ENCODE data around the gene SERGEF.

The SERGEF gene

DNA sequence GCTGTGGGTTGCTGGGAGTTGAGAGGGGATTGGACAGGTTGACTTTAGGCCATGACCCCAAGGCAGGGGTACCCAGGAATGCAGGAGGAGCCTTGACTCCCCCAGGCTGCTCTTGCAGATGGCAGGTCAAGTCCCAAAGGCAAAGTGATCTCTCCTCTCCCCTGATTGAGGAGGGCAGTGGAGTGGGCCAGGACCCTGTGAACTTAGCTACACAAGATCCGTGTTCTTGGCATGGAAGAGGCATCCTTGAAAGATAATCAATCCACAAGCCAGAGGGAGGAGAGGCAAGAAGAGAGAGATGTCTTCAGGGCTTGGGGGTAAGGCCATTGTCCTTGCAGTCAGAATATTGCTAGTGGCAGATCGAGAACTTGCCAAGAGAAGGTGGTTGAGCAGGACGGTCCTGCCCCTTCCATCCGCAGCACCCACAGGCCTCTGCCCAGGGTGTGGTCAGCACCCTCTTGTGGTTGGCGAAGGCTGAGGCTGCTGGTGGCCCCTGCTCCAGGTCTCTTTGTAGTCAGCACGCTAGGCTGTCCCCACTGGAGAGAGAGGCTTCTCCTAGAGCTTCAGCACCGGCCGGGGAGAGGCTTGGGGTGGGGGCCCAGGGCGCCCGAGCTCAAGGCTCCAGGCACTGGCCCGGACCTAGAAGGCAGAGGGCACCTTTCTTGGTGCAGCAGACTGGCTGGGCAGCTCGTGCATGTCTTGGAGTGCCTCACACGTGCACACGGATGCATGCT, 232.8 kb downstream of the SERGEF start:
- DNase-seq = no peak

DNA sequence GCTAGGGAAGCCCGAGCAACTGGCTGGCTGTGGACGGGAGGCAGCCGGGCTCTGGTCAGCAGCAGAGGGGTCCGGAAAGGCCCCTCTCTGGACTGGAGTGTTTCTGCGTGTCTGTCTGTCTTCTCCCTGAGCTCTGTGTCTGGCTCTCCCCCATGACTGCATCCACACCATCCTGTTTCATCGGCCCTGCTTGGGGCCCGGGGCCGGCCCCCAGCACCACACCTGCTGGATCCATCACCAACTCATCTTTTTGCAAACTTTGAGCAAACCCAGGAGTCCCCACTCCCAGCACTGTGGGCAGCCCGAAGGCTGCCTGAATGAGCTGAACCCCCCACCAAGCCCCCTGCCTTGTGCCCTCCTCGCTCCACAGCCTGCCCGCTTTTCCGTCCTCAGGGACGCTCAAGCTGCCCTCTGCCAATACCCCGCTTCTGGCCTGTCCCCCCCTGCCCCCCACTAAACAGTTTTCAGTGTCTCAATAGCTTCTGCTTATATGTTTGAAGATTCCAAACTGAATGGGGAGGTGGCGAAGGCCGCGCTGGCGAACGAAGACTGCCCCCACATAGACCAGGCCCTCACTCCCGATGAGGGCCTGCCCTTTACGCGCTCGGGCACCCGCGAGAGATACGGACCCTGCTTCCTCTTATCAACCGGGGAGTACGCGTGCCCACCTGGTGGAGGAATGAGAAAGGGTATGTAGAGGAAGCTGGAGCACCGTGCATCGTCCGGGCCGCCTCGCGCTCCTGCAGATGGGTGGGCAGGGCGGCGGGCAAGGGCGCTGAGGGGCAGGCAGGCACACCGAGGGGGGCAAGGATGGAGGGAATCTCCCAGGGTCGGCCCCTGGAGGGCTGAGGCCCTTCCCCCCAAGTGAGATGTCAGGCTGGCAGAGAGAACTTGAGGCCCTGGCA, 233.6 kb downstream of the SERGEF start:
- no peak for DNase-seq

DNA sequence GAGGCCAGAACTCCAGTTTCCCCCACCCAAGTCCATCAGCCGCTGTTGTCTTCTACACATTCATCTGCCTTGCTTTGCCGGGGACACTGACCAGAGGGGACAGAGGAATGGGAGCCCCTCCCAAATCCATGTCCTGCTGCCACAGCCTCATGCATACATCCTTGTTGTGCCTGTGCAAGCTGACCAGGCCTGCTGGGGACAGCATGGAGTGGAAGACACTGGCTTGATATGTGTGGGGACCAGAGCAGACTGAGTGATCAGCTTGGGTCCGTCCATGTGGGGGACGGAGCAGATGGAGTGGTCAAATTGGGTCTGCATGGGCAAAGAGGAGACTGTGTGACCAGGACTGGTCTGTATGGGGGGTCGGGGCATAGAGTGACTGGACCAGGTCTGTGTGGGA, 234.5 kb downstream of the SERGEF start:
- no peak for DNase-seq

DNA sequence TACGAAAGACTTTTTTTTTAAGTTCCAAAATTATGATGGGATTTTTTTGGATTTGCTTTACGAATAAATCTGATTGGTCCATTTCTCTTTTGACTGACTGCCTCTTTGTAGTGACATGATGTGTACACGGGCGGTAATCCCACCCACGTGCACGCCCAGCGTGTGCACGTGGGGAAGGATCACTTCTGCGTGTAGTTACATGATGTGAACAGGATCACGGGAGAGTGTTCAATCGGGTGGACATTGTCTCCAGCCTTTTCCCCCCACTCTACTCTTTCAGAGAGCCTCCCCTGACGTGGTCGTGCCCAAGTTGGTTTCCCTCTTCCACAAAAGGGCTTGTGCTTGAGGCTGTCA, 235.1 kb downstream of the SERGEF start:
- no peak for DNase-seq

DNA sequence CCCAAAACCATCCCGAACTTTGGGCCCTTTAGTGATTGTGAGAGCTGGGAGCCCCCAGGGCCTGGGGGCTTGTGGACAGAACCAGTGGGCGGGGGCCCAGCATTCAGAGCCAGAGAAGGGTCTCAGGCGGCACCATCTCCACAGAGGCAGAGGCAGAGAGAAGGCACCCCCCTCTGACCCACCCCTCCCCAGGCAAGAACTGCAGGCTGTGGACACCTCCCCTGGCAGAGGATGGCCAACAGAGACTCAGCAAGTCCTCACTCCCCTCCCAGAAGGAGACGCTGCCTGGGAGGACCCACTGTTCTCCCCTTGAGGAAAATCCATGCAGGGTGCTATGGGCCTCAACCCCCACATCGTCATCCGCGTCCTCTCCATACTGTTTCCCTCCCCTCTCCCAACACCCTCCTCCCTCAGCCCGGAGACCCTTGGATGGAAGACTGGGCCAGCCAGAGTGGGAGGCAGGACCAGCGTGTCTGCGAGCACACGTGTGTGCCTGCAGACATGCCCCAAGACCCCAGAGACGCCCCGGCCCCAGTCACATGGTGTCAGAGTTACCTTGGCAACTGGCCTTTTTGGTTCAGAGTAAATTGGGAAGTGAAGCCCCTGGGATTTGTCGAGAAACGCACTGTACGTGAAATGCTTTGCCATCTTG, 235.6 kb downstream of the SERGEF start:
- DNase-seq = no peak

DNA sequence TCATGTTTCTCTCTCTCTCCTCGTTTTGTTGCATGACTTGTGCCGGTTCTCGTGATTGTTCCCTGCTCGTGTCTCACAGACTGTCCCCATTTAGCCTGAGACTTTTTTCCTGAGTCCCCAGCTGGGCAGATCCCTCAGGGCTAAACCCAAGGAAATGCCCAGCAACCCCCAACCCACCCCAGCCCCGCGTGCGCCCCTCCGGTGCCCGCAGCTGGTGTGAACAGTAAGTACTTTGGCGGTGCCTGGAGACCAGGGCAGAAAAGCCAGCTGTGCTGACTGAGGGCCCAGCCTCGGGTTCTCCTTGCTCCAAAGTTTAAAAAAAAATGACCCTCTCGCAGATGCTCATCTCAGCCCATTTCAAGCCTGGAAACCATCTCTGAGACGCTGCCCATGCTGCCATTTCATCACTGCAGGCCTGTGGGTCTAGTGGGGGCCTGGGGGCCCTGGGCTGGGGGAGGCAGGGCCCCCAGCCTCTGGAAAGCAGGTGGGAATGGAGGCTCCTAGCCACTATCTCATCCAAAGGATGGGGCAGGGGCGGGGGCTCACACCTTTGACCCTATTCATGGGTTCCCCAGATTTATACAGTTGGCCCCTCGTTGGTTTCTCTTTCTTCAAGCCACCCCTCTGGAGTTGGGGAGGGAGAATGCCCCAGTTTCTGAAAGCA, 236.5 kb downstream of the SERGEF start:
- DNase-seq = no peak

DNA sequence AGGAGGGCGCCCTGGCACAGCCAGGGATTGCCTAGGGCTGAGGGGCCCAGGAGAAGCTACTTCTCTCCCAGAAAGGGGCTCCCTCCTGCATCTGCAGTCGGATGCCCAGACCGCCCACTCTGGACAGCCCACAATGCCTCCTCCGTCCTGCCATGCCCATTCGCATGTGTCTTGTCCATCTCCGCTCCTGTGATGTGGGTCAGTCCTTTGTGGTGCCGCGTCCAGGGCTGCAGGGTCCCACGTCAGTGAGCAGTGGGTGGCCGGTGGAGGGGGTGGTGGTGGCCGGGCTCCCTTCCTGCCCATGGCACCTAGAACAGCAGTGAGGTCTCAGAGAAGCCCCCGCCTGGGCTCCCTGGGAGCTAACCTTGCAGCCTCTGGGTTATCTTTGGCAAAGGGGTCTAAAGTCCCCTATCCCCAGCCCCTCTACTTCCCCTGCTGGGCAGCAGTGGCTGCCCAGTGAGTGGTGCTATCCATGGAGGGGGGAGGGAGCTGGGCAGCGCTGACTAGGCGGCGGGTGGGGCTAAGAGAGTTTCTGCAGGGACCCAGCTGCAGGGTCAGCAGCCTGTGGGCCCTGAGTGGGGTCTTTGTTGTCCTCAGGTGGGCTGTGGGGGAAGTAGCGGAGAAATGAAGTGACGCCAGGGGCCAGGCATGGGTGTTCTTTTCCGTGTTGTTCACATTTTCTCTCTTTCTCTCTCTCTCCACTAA, 237.2 kb downstream of the SERGEF start:
- no peak for DNase-seq

DNA sequence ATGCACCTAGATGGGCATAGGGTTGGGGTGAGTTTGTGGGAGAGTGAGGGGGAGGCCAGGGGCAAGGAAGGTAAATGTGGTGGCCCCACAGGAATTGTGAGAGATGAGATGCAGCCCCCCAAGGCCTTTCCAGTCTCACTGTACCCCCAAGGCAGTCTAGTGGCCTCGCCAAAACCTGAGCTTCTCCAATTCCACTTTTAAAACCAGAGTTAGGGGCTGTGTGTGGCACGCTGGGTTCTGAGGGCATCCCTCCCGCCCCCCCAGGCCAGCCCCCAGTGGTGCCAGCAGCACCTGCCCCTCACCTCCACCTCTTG, 237.9 kb downstream of the SERGEF start:
- no peak for DNase-seq

DNA sequence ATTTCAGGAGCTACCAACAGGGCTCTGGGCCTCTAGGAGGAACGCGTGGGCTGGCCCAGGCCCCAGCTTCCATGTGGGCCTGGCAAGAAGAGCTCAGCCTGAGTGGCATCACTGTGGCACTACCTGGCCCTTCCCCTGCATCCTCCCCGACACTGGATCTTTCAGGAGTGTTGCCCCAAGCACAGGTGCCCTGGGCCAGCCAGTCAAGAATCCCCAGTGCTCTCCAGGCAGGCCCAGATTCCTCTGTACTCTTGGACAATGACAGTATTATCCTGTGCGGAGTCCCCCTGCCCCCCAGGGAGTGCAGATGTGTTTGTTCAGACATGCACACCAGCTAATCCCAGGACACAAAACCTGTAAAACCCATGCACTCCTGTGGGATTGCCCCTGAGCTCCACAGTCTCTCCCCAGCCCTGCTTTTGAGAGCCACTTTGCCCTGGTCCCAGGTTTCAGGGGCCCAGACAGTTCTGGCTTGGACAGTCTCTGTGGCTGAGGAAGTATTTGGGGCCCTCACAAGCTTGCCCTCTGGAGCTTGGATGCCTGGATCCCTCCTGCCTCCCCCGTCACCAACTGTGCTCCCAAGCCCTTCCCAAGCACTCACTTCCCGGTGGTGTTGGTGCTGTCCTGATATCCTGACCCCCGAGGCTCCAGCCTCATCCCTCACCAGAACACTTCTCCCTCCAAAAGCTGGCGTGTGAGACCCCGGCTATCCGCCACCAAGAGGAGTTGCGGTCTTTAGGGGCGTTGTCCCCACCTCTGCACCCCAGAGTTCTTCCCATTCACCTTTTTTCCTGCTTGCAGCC, 238.4 kb downstream of the SERGEF start:
- DNase-seq = no peak

DNA sequence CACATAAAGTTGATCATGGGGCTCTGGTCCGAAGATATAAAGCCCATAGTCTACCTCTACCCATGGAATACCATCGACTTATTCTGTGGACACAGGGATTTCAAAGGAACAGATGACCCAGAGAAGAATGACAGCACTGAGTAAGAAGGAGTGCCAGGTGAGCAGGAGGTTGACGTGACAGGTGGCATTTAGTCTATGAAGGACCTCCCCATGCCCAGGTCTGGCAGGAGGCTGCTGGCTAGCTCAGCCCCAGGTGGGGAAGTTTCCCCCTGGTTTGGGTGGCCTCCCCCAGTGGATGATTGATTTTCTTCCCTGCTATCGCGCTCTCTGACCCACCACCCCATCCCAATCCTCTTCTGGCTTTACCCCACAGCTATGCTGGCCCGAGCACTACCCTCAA, 239.2 kb downstream of the SERGEF start:
- DNase-seq = no peak

DNA sequence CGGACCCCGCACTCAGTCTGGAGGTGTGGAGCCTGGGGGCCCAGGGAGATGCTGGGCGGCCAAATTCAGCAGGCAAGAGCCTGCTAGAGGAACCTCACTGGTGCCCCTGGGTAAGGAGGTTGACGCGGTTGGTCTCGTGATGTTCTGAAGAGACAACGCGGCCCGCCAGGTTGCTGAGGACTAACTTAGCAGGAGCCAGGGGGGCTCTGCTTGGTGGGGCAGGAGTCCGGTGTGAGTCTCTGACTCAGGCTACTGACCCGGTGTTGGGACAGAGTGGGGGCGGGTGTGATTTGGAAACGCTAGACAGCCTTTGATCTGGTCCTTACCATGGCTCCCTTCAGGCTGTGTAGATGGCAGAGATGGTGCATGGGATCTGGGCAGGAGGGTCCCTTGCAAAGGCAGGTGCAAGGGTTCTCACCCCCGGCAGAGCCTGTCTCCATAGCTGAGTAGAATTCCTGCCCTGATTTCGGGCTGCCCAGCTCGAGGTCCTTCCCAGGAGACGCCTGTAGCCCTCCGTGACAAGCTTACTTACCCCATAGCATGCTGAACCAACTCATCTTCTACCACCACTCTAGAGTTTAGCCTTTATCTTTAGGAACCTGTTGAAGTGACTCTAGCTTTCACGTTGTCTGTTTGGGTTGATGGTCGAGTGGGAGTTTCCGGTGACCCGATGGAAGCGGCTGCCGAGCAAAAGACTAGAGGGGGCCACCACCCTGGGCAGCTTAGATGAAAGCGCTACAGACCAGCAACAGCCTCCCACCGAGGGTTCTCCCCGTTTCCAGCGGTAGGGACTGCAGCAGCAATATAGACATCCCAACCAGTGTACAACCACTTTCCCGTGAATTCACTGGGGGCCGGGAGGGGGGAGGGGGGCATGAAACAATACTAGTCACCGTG, 239.9 kb downstream of the SERGEF start:
- no peak for DNase-seq

DNA sequence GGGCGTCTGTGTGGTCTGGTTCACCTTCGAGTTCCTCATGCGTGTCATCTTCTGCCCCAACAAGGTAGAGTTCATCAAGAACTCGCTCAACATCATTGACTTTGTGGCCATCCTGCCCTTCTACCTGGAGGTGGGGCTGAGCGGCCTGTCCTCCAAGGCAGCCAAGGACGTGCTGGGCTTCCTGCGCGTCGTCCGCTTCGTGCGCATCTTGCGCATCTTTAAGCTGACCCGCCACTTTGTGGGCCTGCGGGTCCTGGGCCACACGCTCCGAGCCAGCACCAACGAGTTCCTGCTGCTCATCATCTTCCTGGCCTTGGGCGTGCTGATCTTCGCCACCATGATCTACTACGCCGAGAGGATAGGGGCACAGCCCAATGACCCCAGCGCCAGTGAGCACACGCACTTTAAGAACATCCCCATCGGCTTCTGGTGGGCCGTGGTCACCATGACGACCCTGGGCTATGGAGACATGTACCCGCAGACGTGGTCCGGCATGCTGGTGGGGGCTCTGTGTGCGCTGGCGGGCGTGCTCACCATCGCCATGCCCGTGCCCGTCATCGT, 240.9 kb downstream of the SERGEF start:
- DNase-seq = no peak

DNA sequence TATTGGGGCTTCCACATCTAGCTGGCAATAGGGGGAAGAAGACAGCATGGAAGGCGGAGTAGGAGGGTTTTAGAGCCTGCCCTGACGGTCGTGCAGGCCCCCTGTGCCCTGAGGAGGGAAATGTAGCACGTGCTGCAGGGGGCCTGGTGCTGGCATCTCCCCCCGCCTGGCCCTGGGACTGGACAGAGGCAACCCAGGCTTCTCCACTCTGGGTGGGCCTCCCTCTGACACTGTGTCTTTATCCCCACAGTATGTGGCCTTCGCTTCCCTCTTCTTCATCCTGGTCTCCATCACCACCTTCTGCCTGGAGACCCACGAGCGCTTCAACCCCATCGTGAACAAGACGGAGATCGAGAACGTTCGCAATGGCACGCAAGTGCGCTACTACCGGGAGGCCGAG, 241.4 kb downstream of the SERGEF start:
- no peak for DNase-seq

DNA sequence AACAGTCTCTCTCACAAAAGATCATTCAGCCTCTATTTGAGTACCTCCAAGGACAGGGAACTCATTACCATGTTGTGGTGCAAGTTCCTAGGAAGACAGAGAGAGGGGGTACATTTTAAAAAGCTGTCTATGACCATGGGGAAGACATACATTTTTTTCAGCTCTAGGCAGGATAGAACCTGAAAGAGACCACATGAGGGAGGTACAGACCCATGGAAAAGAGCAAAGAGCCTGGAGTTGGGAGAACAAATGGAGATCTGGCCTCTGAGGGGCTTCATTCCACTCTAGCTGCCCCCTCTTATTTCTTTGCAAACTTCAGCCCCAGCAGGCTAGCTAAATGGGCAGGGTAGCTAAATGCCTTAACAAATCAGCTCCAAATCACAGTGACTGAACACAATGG, 241.9 kb downstream of the SERGEF start:
- no peak for DNase-seq

DNA sequence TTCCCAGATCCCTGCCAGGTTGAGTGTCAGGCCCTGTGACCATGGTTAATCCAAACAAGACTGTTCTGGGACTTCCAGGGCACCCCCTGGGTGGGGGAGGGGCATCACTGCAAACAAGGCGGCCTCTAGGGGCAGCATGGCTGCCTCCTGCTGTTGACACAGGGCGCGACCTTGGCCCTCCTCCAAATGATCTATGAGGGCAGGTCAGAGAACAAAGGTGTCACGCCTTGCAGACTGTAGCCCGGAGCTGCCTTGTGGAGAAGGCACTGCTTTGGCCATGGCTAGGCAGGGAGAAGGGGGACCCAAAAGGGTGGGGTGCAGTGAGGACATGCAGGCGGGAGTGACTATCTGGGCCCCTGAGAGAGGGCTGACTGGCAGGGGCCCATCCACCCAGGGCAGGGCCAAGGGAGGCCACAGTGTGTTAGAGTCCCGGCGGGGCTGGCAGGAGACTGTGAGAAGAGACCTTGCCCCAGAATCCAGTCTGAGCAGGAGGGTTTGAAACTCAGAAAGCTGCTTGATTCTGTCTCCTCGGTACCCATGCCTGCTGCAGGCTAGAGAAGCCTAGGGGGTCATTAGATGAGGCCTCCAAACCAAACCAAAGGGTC, 242.7 kb downstream of the SERGEF start:
- DNase-seq = no peak

DNA sequence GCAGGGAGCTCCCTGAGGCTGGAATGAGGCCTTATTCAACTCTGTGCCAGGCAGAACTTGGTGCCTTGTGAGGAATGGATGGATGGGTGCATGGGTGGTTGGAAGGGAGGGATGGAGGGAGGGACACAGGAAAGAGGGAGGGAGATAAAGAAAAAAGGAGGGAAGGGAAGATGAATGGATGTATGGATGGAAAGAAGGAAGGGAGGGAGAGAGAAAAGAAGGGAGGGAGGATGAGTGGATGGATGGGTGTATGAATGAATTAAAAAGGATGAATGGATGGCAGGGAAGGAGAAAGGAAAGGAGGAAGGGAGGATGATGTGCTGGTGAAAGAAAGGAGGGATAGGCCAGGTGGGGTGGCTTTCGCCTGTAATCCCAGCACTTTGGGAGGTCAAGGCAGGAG, 243.6 kb downstream of the SERGEF start:
- DNase-seq = no peak

DNA sequence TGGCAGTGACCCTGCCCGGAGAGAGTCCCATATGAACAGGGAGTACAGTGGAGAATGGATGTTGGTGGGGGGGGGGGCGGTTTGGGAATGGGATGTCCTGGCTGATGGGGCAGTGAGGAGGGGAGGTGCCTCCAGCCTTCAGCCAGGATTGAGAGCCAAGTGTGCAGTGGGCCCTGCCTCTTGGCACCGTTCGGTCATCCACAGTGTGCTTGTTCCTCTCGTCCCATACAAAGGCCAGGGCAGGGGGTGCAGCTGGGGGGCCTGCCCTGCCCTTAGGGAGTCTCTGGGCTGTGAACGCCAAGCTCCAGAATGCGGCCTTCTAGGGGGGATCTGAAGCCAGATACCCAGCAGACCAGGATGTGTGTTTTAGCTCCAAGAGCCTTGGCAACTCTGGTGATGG, 244.3 kb downstream of the SERGEF start:
- no peak for DNase-seq

DNA sequence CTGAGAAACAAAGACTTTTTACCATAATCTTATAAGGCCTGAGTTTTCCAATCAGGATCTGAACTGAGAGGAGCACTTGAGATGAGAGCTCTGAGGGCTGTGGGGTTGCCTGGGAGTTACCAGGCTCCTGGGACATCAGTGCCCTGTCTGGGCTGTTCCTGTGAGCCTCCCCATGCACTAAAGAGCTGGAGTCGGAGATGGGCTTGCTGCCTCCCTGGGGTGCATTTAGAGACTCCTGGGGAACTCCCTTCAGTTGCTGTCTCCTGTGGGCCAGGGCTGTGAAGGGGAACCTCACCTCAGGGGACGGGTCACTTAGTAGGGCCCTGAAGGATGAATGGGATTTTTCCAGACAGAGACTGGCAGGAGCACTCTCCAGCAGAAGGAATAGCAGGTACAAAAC, 244.9 kb downstream of the SERGEF start:
- DNase-seq = no peak

DNA sequence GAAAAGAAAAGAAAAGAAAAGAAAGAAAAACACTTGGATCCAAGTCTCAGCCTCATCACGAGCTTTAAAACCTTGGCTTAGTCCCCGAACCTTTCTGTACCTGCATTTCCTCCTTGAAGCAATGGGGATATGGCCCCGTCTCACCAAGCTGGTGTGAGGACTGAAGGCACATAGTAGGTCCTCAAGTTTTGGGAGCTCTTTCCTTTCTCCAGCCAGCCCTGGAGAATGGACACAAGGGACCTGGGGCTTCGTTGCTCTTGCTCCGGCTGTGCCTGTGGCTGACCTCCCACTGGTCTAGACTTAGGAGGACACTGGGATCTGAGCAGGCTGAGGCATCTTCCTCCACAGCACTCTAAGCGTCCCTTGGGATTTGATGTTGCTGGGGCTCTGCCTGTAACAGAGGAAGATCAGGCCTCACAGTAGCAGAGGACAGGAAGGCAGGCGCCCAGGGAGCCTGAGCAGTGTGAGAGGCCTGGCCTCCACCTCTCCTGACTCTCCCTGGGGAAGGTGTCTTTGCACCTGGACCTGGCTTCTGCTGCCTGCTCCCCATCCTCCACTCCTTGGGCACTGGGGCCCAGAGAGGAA, 245.5 kb downstream of the SERGEF start:
- DNase-seq = no peak

DNA sequence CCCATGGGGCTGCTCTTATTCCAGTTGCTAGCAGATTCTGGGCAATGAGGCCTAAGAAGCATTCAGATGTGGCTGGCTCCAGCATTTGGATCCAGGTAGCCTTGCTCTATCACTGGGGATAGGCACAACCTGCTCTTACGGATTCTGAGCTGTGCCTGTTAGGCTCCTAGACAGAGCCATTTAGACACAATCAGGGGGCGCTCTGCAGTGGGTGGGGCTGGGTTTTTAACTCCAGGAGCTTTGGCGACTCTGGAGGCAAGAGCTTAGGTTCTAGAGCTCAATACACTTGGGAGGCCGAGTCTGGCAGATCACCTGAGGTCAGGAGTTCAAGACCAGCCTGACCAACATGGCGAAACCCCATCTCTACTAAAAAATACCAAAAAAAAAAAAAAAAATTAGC, 246.3 kb downstream of the SERGEF start:
- DNase-seq = no peak

Data from activated CD4-positive, CD25-positive, alpha-beta regulatory T cell (primary cell).